DND-41 (cell line): ENCODE results near the gene CRISPLD2.

ENCODE experiments used
- EZH2 ChIP-seq: IDR thresholded peaks from 3 replicates; pipeline ENCODE4 v1.6.1; 2012; ENCODE audit warnings: borderline replicate concordance, low read depth, mild to moderate bottlenecking, moderate library complexity, low read length, inconsistent platforms; ENCODE audit not compliant: severe bottlenecking
- TF ChIP-seq, protein P1 (sequence below): IDR thresholded peaks from 2 replicates; pipeline ENCODE4 v1.5.1; 2012; ENCODE audit warnings: borderline replicate concordance, low read length, moderate library complexity, mild to moderate bottlenecking; ENCODE audit not compliant: poor library complexity, severe bottlenecking; ENCODE audit errors: extremely low read depth

DNA sequence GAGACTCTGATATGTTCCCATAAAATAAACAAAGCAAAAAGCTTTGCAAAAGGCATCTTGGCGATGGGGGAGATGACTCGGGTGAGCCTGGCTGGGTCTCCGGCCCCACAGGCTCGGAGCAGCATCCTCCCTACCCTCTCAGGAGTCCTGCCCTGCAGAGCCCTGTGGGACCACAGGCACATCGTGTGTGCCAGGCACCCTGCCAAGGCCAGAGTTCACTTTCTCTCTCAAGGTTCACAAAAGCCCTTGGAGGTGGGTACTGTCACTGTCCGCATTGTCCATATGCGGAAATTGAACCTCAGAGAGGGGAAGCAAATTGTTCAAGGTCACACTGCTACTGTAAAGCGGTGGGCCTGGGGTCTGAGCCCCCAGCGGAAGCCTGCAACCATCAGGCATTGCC is 48.5 kb downstream of the CRISPLD2 start:
- TF ChIP-seq, protein P1, sequence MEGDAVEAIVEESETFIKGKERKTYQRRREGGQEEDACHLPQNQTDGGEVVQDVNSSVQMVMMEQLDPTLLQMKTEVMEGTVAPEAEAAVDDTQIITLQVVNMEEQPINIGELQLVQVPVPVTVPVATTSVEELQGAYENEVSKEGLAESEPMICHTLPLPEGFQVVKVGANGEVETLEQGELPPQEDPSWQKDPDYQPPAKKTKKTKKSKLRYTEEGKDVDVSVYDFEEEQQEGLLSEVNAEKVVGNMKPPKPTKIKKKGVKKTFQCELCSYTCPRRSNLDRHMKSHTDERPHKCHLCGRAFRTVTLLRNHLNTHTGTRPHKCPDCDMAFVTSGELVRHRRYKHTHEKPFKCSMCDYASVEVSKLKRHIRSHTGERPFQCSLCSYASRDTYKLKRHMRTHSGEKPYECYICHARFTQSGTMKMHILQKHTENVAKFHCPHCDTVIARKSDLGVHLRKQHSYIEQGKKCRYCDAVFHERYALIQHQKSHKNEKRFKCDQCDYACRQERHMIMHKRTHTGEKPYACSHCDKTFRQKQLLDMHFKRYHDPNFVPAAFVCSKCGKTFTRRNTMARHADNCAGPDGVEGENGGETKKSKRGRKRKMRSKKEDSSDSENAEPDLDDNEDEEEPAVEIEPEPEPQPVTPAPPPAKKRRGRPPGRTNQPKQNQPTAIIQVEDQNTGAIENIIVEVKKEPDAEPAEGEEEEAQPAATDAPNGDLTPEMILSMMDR: no peak
- TF ChIP-seq EZH2: no peak
